GM19452 (cell line): ENCODE data around the gene BCAN.

Experiments
- ATAC-seq: cut with Tn5 transposase; IDR thresholded peaks from one replicate; pipeline ENCODE4 v1.9.1; 2021; ENCODE audit not compliant: unreplicated experiment

The BCAN gene

DNA sequence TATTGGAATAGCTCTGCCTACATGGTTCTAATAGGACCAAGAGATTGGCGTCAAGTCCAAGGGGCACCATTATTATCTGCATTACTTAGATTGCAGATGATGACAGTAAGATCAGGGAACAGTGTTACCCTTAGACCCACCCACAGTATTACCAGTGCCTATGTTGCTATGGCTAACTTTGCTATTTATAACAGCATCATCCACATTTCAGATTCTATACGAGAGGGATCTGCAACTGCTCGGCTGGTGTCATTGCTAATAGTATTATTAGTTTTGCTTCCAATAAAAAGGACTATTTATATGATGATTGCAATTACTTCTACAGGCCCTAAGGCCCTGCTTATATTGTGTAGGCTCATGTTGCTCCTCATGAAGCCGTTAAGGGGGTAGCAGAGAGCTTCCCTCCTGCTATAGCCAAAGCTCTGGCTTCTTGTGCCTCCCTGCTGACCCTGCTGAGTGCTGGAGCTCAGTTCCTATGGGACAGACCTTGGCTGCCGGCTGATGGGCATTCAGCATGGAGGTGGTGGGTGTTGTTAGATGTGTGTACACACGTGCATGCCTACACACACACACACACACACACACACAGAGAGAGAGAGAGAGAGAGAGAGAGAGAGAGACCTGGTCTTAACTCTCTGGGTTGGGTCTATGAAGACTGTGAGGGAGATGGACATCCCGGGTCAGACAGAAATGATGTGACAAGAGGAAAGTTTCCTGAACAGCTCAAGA lies 1.3 kb downstream of the BCAN start:
- ATAC-seq = no peak

DNA sequence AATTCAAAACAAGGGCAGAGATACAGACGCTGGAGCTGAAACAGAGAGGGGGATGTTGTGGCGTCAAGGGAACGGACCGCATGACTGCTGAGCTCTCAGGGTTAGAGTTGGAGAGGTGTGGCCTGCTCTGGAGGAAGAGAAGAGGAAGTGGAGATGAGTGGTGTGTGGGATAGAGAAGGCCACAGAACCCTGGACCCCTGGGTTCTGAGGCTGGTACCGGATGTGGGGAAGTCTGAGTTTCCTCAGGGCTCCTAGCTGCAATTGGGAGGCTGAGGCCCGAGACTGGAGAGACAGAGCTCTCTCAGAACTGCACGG lies 1.8 kb downstream of the BCAN start:
- ATAC-seq = no peak

DNA sequence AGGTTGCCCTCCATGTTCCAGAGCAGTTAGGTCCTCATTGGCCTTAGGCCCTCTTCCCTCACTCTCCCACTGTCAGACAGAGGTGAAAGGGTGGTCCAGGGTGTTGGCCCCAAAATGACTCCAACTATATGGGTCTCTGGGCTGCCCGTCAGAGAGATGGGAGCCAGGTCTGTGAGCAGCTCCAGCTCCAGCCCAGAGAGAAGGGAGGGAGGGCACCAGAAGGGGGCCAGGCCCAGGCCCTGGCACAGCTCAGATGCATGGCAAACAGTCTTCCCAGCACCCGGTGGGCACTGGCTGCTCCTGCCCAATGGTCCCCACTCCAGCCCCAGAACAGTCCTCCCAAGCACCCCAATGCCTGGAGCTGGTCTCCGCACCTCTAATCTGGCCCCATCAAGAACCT lies 2.2 kb downstream of the BCAN start:
- ATAC-seq = no peak

DNA sequence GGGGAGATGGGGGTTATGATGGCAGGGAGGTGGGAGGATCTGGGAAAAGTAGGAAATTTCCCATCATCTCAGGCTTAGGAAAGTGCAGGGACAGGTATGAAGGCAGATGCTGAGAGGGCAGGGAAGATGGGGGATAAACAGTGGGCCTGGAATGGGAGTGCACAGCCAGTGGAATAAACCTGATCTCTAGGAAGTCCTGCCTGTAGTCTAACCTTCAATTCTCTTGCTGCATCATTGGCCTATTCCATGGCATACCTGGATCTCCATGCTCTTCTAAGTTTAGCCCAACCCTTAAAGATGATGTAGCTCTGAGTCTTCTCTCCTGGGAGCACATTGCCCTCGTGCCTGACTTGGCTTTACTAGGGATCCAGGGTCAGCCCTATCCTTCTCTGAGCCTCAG lies 2.7 kb downstream of the BCAN start:
- ATAC-seq = no peak

DNA sequence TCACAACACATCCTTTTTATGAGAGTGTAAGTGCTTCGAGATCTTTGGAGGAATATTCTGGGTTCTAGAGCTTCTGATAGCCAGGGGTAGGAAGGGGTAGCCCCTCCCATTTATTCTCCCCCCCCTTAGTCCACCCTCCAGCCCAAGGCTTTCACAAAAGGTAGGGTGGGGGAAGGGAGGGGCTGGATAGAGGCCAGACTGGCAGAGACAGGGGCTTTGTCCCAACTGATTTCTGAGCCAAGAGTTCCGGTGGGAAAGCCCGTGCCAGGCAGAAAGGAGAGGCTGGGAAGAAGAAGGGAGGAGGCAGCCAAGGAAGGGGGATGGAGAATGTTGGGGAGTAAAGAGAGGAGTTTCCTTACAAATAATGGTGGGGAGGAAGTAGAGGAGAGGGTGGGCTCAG lies 3.1 kb downstream of the BCAN start:
- ATAC-seq = no peak

DNA sequence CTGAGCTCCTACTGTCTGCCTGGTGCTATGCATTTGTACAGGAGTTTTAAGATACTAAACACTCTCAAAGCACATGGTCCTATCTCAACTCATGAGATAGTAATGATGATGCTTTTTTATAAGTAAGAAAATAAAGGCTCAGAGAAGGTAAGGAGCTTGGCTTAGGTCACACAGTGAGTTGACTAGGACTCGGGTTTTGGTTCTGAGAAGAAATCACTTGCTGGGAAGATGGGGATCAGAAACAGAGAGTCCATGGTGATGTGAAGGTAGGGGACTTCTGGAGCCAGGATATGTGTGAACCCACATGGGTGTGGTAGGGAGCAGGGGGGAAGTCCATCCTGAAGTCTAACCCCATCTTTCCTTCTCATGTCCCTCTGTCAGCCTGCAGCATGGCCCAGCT lies 3.7 kb downstream of the BCAN start:
- ATAC-seq = no peak

DNA sequence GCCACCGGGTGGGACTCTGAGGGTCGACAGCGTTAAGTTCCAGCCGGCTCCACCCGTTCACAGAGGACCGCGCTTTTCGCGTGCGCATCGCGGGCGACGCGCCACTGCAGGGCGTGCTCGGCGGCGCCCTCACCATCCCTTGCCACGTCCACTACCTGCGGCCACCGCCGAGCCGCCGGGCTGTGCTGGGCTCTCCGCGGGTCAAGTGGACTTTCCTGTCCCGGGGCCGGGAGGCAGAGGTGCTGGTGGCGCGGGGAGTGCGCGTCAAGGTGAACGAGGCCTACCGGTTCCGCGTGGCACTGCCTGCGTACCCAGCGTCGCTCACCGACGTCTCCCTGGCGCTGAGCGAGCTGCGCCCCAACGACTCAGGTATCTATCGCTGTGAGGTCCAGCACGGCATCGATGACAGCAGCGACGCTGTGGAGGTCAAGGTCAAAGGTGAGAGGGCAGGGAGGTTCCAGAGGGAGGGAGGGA lies 4.9 kb downstream of the BCAN start:
- ATAC-seq = no peak

DNA sequence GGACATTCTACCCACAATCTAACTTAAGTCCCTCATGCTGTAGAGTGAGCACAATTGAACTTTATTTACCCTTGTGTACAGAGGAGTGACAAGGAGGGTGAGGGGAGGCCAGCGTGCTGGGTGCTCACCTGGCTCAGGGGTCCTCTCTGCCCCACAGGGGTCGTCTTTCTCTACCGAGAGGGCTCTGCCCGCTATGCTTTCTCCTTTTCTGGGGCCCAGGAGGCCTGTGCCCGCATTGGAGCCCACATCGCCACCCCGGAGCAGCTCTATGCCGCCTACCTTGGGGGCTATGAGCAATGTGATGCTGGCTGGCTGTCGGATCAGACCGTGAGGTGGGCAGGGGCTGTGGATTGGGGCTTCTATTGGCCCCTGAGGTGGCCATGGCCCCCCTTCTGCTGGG lies 5.4 kb downstream of the BCAN start:
- ATAC-seq = no peak

DNA sequence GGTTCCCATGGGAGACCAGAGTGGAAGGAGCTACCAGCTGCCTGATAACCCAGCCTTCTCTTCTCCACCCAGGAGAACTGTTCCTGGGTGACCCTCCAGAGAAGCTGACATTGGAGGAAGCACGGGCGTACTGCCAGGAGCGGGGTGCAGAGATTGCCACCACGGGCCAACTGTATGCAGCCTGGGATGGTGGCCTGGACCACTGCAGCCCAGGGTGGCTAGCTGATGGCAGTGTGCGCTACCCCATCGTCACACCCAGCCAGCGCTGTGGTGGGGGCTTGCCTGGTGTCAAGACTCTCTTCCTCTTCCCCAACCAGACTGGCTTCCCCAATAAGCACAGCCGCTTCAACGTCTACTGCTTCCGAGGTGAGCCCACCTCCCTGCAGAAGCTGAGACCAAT lies 6.6 kb downstream of the BCAN start:
- no peak for ATAC-seq

DNA sequence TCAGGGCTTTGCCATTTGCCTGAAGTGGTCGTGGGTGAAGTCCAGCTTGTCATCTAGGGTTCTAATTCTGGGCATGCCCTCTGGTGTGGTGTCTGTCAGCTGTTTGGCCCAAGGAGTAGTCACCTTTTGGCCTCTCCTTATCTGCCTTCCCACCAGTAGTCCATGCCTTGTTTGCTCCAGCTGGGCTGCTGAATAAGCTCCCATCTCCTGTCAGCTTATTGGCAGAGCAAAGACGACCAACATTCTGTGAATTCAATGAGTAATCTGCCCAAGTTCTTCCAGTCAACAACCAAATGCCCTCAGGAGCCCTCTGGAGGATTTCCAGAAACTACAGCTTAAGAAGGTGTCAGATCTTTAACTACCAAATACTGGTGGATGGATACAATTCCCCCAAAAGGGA lies 7.0 kb downstream of the BCAN start:
- no peak for ATAC-seq

DNA sequence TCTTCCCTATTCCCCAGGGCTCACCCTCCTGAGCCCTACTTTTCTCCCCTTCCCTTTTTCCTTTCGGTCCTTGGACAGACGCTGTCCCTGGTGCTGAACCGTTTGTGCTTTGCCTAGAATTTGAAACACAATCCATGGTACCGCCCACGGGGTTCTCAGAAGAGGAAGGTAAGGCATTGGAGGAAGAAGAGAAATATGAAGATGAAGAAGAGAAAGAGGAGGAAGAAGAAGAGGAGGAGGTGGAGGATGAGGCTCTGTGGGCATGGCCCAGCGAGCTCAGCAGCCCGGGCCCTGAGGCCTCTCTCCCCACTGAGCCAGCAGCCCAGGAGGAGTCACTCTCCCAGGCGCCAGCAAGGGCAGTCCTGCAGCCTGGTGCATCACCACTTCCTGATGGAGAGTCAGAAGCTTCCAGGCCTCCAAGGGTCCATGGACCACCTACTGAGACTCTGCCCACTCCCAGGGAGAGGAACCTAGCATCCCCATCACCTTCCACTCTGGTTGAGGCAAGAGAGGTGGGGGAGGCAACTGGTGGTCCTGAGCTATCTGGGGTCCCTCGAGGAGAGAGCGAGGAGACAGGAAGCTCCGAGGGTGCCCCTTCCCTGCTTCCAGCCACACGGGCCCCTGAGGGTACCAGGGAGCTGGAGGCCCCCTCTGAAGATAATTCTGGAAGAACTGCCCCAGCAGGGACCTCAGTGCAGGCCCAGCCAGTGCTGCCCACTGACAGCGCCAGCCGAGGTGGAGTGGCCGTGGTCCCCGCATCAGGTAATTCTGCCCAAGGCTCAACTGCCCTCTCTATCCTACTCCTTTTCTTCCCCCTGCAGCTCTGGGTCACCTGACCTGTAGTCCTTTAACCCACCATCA lies 10.4 kb downstream of the BCAN start:
- ATAC-seq = no peak

DNA sequence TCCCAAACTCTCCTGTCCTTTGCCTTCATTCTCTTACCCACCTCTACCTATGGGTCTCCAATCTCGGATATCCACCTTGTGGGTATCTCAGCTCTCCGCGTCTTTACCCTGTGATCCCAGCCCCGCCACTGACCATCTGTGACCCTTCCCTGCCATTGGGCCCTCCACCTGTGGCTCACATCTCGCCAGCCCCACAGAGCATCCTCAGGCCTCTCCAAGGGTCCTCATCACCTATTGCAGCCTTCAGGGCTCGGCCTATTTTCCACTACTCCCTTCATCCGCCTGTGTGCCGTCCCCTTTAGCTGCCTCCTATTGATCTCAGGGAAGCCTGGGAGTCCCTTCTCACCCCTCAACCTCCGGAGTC lies 11.1 kb downstream of the BCAN start:
- ATAC-seq = no peak

DNA sequence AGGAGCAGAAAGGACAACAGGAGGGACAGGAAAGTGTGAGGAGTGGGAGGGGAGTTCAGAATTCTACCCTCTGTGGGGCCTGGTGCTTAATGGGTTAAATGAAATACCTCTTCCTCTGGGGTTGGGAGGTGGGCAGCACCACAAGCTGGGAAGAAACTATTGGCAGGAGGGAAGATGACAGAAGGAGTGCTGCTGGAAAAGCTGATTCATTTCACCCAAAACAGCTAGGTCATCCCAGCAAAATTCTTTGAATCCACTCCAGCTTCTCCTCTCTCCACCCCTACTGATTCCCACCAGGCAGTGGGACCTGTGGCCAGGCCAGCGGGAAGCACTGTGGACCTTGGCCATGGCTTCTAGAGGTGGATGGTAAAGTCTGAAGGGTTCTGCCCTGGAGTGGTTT lies 12.8 kb downstream of the BCAN start:
- ATAC-seq = no peak

DNA sequence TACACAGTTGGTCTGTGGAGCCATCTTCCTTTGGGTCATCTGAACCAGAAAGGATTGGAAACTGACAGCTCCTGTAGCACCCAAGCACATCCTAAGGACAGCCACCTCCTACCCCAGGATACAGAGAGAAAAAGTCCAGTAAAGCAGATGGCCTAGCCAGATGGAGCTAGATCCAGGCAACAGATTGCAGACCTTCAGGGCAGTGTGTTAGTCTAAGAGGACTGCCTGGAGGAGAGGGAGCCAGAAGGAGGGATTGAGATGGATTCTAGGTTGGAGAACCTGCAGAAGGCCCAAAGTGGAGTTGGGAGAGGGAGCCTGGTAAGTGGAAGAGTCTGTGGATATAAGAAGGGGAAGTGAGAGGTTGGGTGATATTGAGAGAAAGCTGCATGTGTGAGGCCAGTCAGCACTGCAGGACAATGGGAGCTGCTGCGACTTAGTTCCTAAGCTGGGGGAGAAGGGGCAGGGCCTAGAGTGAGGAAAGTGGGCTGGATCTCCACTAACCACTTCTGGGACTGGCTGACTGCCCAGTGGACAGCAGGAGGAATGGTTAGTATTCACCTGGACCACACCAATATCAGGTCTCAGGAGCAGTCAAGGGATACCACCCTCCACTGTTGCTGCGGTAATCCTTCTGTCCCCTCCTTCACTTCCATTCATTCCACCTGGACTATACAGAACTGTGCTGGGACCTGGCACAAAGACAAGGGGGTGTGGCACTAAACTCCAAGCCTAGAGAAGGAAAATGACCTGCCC lies 13.4 kb downstream of the BCAN start:
- no peak for ATAC-seq

DNA sequence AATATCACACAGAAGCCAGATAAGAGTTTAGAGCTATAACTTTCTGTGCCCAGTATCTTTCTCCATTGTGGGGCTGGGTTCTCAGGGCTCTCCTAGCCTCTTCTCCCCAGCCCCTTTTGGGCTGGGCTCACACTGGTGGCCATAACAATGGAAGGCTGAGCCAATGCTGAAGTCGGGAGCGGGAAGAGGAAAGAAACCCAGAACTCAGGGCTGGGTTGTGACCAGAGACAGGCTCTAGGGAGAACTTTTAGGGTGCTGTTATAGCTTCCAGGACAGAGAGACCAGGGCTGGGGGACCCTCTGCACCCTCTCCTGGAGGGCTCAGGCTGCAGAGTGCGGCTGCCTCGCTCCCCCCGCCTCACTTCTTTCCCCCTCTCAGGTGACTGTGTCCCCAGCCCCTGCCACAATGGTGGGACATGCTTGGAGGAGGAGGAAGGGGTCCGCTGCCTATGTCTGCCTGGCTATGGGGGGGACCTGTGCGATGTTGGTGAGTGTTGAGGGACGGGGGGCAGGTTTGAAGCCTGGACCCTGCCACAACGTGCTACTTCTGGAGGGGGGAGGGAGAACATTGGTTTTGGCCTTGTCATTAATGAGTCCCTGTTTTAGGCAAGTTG lies 14.1 kb downstream of the BCAN start:
- no peak for ATAC-seq

DNA sequence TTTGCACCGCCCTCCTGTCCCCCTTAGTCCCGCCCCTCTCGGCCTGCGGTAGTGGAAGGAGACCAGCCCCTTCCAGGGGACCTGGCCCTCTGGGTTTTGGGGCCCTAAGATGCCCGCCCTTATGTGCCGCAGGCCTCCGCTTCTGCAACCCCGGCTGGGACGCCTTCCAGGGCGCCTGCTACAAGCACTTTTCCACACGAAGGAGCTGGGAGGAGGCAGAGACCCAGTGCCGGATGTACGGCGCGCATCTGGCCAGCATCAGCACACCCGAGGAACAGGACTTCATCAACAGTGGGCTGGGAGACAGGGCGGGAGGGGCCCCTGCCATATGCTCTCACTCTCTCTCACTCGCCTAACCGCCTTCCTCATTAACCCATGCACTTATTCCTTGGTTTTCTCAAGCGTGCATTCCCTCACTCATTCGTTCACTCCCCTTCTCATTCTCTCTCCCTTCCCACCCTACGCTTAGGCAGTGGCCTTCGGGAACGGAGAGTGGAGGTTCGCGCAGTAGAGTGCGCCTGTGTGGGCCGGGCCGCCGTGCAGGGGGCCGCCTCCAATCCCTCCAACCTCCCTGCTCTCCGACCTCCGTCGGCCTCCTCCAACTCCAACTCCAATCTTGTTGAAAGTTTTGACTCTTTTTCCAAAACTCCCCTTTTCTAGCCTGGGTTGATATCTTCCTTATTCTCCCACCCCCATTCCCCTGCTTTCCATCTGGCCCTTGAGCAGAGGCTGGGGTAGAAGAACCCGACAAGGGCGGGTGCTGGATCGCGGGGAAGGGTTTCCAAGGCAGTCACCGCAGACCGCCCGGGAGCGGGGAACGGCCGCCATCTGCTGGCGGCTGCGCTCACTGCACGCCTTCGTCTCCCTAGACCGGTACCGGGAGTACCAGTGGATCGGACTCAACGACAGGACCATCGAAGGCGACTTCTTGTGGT lies 15.2 kb downstream of the BCAN start:
- ATAC-seq = no peak

DNA sequence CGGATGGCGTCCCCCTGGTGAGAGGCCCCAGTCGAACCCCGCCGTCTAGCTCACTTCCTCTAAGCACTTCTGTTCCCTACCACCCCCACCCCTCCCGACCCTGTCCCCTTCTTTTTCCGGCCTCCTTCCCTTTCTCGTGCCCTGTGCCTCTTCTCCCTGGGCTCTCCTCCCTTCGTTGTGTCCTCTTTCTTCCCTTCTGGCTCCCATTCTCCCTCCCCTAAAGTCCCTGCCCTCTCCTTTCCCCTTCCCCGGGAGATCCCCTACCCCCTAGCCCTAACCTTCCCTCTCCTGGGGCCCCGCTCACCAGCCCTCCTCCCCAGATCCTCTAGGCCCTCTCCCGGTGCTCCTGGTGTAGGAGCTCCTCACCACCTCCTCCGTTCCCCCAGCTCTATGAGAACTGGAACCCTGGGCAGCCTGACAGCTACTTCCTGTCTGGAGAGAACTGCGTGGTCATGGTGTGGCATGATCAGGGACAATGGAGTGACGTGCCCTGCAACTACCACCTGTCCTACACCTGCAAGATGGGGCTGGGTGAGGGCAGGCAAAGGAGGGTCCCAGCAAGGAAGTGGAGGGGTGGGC lies 15.9 kb downstream of the BCAN start:
- no peak for ATAC-seq

DNA sequence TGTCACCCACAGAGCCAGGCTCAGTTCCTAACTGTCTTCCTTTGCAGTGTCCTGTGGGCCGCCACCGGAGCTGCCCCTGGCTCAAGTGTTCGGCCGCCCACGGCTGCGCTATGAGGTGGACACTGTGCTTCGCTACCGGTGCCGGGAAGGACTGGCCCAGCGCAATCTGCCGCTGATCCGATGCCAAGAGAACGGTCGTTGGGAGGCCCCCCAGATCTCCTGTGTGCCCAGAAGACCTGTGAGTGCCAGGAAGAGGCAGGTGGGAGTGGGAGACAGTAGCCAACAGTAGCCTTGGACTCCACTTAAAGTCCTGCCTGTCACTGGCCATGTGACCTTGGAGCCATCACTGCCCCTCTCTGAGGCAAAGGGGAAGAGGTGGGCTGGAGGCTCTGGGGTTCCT lies 16.6 kb downstream of the BCAN start:
- ATAC-seq = no peak

DNA sequence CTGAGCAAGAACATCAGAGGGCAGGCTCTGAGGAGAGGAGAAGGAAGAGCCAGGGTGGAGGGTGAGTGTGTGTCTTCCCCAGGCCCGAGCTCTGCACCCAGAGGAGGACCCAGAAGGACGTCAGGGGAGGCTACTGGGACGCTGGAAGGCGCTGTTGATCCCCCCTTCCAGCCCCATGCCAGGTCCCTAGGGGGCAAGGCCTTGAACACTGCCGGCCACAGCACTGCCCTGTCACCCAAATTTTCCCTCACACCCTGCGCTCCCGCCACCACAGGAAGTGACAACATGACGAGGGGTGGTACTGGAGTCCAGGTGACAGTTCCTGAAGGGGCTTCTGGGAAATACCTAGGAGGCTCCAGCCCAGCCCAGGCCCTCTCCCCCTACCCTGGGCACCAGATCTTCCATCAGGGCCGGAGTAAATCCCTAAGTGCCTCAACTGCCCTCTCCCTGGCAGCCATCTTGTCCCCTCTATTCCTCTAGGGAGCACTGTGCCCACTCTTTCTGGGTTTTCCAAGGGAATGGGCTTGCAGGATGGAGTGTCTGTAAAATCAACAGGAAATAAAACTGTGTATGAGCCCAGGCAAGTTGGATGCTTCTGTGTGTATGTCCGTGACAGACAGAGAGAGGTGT lies 17.1 kb downstream of the BCAN start:
- ATAC-seq = no peak

DNA sequence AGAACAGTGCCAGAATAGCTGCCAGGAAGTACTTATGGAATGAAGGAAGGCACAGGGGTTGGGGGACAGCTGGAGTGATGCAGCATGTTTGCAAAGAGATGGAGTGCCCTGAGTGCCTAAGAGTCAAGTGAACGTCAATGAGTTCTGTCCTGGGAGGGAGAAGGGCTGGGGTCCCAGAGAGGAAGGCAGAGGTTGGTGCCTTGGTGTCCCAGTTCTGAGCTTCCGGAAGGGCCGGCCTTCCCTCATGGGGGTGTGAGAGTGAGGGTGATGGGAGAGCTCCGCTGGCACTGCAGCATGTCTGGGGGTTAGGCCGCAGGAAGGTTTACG lies 17.7 kb downstream of the BCAN start:
- ATAC-seq = no peak
